CD4-positive, alpha-beta T cell treated with Interleukin-12 subunit alpha and Interleukin-12 subunit beta, for 1 hour (primary cell): ENCODE results near the gene HMGCL.

Experiments used
- DNase-seq: peaks from one replicate; pipeline ENCODE4 v3.0.0-alpha.2; 2020

Gene HMGCL

DNA sequence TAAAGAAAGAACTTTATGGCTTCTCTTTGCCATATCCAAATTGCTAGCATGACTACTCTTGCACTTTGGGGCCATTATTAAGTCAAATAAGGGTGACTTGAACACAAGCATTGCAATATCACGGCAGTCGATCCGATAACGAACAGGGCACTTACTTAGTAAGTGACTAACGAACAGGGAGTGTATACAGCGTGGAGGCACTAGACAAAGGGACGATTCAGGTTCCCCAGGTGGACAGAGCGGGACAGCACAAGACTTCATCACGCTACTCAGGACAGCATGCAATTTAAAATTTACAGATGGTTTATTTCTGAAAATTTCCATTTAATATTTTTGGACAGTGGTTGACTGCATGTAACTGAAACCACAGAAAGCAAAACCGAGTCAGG is 52.4 kb downstream of the HMGCL start:
- DNase-seq, result no peak

DNA sequence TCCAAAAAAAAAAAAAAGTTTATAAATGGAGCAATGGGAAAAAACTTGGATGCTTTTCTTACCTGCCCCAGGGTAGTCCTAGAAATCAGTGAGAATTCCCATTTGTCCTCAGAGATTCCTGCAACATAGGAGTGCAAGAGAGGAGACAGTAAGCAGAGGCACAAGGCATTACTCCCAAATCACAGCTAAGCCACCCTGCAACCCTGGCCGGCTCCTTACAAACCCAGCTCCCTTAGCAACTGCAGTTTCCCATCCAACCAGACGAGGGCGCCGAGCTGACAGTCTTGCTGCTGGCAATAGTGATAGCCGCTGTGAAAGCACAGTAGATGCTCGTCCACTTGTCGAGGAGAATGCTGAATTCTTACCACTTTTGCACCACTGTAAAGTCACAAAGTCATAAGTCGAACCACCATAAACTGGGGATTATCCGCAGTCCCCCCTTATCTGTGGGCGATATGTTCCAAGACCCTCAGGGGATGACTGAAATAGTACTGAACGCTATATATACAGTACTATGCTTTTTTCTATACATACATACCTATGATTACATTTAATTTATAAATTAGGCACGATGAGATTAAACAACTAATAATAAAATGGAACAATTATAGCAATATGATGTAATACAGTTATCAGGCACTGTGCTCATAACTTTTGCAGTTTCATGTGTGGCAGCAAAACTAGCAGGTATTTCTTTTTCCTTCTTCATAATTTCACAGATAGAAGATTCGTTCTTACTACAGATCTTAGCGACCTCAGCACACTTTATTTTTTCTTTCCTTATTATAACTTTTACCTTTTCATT is 53.0 kb downstream of the HMGCL start:
- DNase-seq, result peak; percentile 86

DNA sequence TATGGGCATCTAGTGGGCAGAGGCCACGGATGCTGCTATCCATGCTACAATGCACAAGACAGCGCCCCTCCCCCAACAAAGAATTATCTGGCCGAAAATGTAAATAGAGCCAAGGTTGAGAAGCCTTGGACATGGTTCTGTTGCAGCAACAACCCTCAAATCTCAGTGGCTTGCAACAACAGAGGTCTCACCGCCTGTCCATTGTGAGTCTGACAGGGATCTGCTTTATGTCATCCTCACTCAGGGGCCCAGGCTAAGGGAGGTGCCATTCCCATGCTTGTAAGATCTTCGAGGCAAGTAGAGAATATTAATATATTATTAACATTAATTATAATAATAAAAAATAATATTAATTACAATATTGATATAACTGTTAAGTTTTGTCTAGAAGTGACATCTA is 56.5 kb downstream of the HMGCL start:
- DNase-seq, result no peak

DNA sequence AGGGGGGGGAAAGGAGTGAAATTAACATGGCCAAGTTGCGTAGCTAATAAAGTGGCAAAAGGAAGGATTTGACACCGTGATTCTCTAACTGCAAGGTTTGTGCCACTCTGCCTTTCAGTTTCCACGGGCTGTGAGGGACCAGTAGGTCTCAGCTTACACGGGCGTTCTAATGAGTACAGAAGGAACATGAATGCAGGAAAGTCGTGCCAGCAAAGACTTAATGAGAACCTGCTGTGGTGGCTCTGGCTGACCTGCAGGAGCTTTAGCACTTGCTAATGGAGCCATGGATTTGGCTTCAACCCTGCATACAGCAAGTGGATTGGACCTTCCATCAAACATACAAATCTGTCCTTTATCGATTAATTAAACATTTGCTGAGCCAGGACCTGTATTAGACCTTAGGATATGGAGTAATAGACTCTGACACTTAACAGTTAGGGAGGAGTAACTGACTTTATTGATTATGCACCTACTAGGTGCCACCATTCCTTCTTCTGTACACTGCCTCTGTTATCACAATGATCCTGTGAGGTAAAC is 62.1 kb downstream of the HMGCL start:
- no peak for DNase-seq

DNA sequence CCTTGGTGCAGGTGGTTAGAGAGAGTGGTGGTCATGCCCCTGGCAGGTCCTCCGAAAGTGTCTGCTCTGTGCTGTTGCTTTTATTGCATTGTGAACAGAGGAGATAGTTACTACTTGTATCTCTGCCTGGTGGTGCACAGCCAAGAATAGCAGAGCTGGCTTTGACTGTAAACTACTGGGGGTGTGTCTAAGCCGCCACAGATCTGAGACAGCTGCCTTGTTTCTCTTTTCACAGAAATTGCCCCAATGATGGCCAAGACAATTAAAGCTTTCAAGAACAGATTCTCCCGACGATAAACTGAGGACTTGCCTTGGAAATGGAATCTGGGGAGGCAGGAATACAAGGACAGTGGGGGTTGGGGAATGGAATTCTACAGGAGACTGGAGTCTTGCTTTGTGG is 66.0 kb downstream of the HMGCL start:
- DNase-seq, result no peak

DNA sequence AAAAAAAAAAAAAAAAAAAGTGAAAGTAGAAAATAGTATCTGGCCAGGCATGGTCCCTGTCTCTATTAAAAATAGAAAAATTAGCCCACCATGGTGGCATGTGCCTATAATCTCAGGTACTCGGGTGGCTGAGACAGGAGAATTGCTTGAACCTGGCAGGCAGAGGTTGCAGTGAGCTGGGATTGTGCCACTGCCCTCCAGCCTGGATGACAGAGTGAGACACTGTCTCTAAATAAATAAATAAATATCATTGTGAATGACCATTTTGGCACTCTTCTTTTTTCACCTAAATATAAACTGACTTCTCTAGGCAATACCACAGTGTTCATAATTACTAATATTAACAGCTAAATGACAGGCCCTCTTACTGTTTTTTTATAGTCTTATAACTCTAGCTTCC is 67.4 kb downstream of the HMGCL start:
- no peak for DNase-seq

DNA sequence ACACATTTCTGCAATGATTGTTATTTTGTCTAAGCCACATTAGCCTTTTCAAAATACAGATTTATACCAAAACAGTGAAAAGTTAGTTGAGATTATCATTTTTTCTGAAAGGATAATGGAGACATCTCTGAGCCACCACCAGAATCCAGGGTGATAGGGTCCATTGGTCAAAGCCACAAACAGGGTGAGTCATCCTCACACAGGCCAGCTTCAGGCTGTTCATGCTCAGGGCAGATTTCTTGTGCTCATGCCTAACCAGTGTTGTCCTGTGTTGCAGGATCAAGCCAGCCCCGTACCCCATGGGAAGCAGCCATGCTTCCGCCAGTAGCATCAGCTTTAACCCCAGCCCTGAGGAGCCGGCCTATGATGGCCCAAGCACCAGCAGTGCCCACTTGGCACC is 68.6 kb downstream of the HMGCL start:
- DNase-seq, result no peak

DNA sequence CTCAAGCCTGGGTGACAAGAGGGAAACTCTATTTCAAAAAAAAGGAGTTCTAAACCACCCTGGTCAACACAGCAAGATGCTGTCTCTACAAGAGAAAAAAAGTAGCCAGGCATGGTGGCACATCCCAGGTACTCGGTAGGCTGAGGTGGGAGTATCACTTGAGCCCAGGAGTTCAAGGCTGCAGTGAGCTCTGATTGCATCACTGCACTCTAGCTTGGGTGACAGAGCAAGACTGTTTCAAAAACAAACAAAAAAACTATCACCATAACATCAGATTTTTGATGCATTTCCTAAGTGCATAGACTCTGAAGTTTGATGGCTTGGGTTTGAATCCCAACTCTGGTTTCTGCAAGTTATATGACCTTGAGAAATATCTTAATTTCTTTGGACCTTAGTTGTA is 72.3 kb downstream of the HMGCL start:
- no peak for DNase-seq
